Renal pelvis (tissue), 4 donors: Measurements from ENCODE around the gene TBX20. TPM values are rescaled to one million over a fixed set of nuclear protein-coding genes. Genes with fewer than 3 reads are reported as not detected.
"Not testable (repeated sequence)": the region's sequence is repeated elsewhere in the genome, so short reads cannot be mapped to it uniquely, and the experiment has no call there.

ENCODE experiments used
- DNase-seq: peaks from one replicate; pipeline ENCODE4 v3.0.0-alpha.2; 2013
- polyA plus RNA-seq, 3 donors: library from polyadenylated mRNA; unstranded; fragments of 120-200 nt; gene quantifications; one replicate each; pipeline ENCODE4 v1.2.1, GENCODE V29; 2013; ENCODE audit not compliant: insufficient read length in 3 of 3

The TBX20 gene
- polyA plus RNA-seq, 3 donors, result not detected

DNA sequence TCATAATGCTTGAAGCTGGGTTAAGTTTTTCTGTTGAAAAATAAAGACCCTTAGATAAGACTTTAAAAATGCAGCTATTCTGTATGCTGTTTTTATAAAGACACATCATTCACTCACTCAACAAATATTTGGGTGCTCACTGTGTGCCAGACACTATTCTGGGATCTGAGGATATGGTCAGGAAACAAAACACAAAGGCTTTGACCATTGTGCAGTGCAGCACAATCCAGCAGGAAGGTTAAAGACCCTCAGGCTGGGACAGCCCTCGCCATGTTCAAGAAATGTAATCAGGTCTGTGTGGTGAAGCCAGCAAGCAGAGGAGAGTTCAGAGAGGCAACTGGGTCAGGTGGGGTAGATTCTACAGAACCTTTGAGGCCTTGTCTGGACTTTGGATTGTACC, 31.5 kb downstream of the TBX20 start:
- DNase-seq, result not testable (repeated sequence)

DNA sequence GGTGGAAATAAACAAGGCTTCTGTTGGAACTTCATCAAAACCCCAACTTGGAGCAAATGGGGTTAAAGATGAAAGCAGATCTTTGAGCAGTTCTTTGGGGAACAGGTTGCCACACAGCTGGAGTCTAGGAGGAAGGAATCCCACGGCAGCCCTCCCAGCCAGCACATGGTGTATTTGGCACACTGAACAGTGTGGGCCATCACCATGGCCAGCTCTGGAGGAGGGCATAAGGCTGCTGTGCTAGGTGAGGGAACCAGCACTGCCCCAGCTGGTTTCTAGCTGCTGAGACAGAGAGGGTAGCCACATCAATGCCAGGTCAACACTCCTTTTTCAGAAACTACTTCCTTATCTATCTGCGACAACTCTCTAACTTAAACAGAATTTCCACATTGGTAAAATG, 33.7 kb downstream of the TBX20 start:
- DNase-seq, result not testable (repeated sequence)

DNA sequence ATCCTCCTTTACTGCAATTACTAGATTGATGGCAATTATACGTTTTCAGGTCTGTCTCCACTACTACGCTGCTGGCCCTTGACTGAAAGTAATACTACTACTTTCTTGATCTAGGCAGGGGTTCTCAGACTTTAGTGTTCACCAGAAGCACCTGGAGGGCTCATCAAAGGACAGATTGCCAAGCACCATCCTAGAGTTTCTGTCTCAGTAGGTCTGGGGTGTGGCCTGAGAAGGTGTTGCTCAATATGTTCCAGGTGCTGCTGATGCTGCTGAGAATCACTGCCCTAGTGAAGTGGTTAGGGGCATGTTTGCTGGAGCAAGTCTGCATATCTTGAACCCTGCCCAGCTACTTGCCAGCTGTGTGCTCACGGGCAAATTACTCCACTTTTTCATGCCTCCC, 37.9 kb downstream of the TBX20 start:
- DNase-seq, result not testable (repeated sequence)

DNA sequence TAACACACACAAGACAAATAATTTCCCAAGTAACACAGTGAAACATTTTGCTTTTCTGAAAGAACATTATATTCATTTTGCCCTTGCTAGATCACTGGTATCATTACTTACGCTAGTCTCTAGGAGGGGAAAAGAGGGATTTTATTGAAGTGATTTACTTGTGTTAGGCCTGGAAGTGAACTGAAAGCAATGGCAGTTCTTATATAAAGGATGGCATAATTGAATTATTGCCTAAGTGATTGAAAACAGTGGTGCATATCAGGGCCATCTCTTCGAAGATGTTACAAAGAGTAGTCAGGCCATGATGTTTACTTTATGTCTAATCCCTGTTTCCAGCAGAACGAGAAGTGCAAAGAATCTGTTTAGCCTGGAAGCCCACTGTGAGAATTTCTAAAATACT, 38.8 kb downstream of the TBX20 start:
- DNase-seq, result not testable (repeated sequence)

DNA sequence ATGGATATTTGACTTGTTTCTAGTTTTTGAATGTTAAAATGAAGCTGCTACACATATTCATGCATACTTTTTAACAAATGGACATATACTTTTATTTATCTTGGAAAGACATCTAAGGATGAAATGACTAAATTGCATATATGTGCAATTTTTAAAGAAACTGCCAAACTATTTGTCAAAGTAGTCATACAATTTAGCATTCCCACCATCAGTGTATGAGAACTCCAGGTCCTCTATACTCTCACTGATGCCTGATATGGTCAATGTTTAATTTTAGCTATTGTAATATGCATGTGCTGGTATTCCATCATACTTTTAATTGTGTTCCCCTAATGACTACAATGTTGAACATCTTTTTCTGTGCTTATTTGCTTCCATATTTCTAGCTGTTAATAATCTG, 47.0 kb downstream of the TBX20 start:
- DNase-seq, result not testable (repeated sequence)

DNA sequence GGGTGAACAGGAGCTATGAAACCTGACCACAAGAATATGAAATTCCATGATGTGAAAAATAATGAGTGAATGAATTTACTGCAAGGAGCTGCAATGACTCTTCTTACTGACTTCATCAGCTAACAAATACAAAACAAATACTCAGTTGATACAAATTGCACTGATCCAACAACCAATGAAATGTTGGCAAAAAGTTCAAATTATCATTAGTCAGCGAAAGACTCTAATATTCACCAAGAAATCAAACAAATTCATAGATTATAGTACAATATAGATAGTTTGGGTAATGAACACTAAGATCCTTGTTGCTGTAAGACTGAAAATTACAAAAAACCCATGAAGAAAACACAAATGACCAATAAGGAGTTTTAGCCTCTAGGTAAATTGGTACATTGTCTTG, 49.0 kb downstream of the TBX20 start:
- not testable (repeated sequence) for DNase-seq

DNA sequence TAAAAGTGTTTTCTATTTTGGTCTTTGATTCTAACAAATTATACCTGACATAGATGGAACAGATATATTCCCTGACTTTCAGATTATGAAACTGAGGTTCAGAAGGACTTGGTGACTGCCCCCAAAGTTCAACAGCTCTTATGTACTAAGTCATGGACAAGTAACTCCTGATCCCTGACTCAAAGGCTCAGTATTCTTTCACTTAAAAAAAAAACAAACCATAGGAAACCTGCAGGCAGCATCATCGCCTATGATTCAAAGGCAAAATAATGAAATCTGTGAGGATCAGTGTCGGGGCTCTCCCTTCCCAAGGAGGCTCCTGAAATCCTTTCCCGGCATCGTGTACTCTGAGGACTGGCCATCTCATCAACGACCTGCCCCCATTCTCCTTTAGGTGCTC, 49.9 kb downstream of the TBX20 start:
- DNase-seq, result not testable (repeated sequence)

DNA sequence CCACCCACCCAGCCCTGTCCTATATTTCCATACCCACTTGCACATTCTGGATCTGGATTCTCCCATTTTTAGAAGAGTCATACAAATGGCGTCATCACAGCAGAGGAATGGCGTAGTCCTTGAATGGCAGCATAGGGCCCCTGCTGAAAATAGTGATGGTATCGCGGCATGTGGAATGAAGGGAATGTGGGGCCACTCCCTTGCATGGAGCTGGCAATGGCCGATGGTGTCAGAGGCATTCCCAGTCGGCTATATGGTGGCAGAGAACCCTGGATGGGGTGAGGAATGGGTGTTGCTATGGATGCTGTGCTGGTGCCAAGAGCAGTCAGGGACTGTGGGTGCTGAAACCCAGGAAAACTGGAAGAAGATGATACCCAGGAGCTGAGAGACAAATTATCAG, 51.5 kb downstream of the TBX20 start:
- DNase-seq, result not testable (repeated sequence)

DNA sequence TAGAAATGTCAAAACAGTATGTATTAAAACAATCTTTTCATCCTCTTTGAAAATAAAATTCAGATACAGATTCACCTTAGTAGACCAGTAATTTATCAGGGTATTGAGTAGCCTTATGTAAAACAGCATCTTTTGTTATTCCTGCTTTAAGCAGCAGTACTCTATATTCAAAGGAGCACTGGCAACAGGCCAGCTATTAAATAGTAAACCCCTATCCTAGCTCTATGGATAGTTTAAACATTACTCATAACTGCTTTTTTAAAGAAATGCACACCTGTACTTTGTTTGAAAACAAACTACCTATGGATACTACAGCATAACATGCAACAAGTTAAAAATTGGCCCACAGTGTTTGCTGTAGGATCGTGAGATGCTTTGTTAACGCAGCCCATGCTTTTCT, 53.7 kb downstream of the TBX20 start:
- DNase-seq, result not testable (repeated sequence)

DNA sequence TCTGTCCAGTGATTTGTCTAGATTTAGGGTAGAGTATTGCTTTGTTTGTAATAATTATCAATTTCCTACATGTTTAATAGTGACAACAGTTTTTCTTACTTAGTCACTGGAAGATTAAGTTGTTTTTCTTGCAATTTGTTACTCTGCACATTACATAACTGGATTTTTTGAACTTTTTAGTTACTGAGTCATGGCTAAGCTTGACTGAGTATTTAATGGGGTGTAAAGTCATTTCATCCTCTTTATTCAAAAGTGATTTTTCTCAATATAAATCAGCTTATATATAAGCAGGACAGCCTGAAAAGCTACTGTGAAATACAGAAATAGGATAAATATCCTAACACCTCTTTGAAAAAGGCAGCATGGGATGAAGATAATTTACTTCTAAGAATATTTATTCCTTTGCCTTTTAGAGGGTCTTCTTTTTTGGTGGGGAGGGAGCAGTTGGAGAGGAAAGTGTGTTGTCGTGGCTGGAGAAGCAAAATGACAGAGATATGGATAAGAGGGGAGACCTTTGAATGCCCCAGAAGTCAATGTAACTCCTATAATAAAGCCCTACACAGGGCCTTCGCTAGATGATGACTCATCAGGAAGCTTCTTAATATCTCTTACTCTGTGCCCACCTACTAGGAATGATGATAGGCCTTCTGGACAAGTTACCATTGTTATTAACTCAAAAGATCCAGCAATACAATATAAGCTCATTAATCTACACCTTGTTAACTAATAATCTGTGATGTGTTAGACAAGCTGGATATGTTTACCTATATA, 55.3 kb downstream of the TBX20 start:
- DNase-seq, result not testable (repeated sequence)

DNA sequence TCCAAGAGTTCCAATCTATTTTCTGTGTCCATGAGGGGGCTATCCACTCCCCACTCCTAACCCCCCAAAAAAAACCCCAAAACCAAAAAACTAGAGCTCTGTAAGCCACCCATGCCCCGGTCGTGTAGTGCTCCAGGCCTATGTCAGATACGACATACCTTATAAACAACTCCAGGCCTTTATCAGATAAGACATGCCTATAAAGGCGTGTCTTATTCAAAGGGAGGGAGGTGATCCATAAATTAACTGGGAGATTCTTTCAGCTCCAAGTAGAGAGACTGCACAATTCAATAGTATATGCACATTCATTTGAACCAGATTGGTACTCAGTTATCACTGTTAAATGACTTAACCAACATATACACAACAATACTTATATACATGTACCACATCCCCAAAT, 62.3 kb downstream of the TBX20 start:
- not testable (repeated sequence) for DNase-seq

DNA sequence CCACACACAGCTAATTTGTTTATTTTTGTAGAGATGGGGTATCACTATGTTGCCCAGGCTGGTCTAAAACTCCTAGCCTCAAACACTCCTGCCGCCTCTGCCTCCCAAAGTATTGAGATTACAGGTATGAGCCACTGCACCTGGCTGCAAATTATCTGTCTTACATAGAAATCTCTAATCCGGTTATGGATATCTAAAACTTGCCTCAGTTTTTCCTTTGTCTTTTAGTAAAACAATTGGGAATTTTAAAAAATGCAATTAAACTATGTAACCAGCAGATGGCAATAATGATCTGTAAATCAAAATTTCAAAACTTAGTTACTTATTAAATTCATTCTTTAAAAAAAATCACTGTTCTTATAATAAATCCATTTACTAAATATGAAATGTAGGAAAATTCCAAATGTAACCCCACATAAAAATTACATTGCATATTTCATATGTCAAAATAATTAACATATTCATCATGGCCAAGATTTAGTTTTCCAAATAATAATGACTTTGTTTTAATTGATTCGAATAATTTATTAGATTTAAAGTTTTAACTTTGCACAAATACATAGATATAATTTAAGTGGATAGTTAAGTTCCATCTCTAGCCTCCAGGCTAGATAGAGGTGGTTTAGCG, 63.6 kb downstream of the TBX20 start:
- not testable (repeated sequence) for DNase-seq

DNA sequence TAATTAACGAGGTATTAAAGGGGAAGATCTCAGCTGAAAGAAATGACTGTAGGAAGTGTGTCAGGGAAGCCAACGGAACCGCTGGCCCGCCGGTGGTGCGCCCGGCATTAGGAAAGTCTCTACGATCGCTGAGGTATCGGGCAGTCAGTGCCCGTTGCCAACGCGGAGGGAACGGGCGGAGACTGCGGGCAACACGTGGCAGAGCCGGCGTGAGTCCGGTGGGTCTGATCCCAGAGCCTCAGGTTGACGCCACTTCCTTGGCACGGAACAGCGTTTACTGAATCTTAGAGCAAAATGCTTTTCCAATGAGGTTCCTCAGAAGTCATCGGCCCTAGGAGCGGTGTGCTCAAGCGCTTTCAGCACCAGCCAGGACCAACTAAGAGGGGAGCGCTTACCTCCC, 67.1 kb downstream of the TBX20 start:
- peak; percentile 4 for DNase-seq

DNA sequence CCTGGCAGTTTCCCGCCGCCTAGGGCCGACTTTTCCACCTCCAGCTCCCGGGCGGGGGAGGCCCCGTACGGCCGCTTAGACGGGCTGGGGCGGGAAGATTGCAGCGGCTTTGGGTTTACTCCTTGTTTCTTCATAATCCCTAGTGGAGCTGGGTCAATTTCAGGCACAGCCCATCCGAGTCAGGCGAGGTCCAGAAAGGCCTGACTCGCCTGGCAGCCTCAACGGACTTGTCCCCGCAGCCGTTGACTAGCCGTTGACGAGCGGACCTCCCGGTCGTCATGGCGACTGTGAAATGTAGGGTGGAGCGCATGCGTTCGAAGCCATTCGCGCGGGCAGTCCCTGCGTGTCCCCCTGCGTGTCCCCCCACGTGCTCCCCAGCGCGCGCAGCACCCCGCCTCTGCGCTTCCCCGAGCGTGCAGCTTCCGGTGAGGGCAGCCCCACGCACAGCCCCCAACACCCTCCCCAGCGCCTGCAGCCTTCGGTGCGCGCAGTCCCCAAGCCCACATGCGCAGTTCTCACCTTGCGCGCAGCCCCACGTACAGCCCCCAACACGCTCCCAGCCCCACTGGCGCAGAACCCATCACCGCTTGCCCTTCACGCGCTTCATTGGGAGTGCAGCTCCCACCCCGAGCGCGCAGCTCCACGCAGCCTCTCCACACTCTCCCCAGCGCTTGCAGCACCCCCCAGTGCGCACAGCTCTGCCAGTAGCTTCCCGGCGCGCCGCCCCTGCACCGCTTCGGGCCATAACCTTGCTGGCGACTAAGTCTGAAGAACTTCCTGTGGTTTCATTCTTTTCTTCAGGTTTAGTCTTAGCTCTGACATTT, 67.8 kb downstream of the TBX20 start:
- DNase-seq, result peak; percentile 48

DNA sequence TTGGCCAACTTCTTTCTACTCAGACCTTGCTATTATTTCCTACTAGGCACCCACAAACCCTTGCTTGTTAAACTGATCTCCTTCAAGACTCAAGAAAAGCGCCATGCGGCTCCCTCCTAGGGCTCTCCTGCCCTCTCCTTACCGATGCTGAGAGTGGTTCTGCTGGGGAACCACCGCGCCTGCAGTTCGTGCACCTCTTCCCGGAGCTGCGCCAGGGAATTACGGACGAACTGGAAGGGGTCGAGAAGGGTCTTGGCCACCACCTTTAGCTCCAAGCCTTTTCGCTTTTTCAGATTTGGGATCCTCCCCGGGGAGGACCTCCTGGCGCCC, 68.4 kb downstream of the TBX20 start:
- not testable (repeated sequence) for DNase-seq

DNA sequence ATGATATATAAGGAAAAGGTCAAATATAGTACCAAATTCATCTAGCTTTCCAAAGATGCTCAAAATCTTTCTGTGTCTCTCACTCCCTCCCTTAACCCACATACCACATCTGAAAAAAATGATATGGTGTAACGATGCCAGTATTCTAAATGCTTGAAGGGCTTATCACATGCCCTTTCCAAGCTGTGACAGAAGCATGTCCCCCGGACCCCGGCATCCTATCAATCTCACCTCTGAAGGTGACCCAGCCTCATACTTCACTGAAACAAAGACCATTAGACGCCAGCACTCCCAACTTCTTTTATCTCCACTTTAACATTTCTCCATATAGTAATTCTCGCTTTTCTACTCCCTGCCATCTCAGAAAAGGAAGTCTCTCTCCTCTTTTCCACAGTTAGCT, 68.9 kb downstream of the TBX20 start:
- not testable (repeated sequence) for DNase-seq

DNA sequence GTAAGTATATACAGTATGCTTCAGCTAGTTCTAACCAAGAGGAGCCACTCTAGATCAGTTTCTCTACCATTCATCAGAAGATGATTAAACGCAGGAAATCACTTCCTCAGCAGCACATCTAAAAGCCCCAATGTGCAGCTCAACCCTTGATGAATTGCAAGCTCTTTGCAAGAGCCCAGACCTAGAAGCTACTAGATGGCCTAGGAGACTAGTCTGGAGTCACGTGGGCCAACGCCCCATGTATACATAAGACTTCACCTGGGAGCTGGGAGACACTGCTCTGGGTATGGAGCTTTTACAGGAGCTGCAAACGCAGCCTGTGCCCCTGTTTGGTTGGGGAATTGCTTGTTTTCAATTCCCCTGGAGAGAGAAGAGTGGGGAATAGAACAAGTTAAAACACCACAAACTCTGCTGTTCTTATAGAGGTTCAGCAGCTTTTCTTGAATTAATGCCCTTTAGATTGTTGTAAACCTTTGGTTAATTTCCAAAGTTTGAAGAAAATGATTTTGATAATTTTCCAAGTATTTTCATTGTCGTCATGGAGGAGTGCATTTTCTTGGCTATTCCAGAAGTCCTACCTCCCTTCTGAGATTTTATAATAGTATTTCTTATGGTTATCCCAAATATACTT, 69.9 kb downstream of the TBX20 start:
- not testable (repeated sequence) for DNase-seq

DNA sequence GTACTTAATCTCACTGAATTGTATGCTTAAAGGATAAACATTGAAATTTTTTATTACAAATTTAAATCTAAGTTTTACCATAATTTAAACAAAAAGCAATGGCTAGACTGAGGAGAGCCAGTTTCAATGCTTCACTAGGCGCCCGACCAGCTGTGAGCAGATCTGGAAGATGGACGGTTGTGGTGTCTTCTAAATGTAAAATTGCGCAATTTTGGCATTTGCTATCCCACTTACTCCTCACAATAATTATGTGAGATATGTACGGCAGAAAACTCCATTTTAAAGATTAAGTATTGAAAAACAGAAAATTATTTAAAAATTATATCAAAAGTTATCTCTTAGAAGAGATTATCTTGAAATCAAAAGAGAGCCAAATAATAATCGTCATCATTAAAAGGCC, 73.2 kb downstream of the TBX20 start:
- not testable (repeated sequence) for DNase-seq

DNA sequence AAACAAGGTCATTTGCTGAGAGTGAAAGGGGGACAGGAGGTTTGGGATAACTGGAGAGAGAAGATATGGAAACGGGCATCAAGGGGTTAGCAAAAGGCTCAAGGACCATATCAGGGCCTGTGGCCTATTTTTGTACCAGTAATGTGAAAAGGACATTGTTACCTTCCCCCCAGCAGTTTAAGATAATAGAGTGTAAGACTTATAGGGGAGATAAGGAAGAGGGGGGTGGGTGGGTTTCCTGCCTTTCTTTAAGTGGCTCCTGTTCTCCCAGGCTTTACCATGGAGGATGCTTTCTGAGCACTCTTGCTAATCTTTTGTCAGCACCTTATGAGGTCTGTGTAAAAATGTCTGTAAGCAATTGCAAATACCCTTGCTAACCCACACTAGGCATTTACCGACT, 80.7 kb downstream of the TBX20 start:
- not testable (repeated sequence) for DNase-seq

DNA sequence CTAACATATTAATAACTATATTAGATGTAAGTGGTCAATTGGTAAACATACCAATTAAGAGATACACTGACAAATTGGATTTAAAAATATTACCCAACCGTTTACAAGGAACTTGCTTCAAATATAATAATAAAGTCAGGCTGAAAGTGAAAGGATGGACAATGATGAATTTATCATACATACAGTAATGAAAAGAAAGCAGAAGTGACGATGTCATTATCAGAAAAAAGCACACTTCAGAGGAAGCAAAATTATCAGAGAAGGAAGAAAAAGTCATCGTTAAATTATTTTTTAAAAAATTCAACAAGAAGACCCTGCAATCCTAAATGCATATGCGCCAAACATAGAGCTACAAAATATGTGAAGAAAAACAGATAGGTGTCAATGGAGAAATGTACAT, 81.8 kb downstream of the TBX20 start:
- DNase-seq, result not testable (repeated sequence)

DNA sequence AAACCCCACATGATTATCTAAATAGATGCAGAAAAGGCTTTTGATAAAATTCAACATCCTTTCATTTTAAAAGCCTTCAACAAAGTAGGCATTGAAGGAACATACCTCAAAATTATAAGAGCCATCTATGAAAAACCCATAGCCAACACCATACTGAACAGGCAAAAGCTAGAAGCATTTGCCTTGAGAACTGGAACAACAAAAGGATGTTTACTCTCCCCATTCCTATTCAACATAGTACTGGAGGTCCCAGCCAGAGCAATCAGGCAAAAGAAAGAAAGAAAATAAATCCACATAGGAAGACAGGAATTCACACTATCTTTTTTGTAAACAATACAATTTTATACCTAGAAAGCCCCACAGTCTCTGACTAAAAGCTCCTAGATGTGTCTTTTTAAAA, 86.2 kb downstream of the TBX20 start:
- not testable (repeated sequence) for DNase-seq

DNA sequence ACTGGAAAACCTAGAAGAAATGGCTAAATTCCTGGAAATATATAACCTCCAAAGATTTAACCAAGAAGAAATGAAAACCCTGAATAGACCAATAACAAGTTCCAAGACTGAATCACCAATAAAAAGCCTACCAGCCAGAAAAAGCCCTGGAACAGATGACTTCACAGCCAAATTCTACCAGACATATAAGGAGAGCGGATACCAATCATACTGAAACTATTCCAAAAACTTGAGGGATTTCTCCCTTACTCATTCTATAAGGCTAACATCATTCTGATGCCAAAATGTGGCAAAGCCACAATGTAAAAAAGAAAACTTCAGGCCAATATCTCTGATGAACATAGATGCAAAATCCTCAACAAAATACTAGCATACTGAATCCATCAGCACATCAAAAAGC, 86.7 kb downstream of the TBX20 start:
- not testable (repeated sequence) for DNase-seq
